ENCODE data around the gene BCL2.

BCL2 gene

GRCh38 chr18:63356272-63356896 lies 36.8 kb upstream of the BCL2 start:
- no peak for TF ChIP-seq CTCF (IDR thresholded peaks at IDR 0.05; ENCODE audit: low read depth, low read length)
- no peak for DNase-seq (ENCODE audit: extremely low read depth, low read depth)

GRCh38 chr18:63350230-63350629 lies 30.7 kb upstream of the BCL2 start:
- no peak for DNase-seq (ENCODE audit: extremely low read depth, low read depth)
- no peak for TF ChIP-seq CTCF (IDR thresholded peaks at IDR 0.05; ENCODE audit: low read depth, low read length)

GRCh38 chr18:63348508-63349136 lies 29.1 kb upstream of the BCL2 start:
- no peak for TF ChIP-seq CTCF (IDR thresholded peaks at IDR 0.05; ENCODE audit: low read depth, low read length)
- DNase-seq (ENCODE audit: extremely low read depth, low read depth), result no peak

- no peak for TF ChIP-seq CTCF (IDR thresholded peaks at IDR 0.05; ENCODE audit: low read depth, low read length)
- no peak for DNase-seq (ENCODE audit: extremely low read depth, low read depth)
Observed at GRCh38 chr18:63346480-63347183, 27.1 kb upstream of the BCL2 start.

- DNase-seq (ENCODE audit: extremely low read depth, low read depth), result no peak
- TF ChIP-seq CTCF (IDR thresholded peaks at IDR 0.05; ENCODE audit: low read depth, low read length), result no peak
Observed at GRCh38 chr18:63346031-63346430, 26.5 kb upstream of the BCL2 start.

GRCh38 chr18:63344918-63345317 lies 25.3 kb upstream of the BCL2 start:
- TF ChIP-seq CTCF (IDR thresholded peaks at IDR 0.05; ENCODE audit: low read depth, low read length), result no peak
- no peak for DNase-seq (ENCODE audit: extremely low read depth, low read depth)

- no peak for DNase-seq (ENCODE audit: extremely low read depth, low read depth)
- TF ChIP-seq CTCF (IDR thresholded peaks at IDR 0.05; ENCODE audit: low read depth, low read length), result no peak
Observed at GRCh38 chr18:63344263-63344662, 24.7 kb upstream of the BCL2 start.
